Left lung (tissue), 10 donors: Measurements from ENCODE around the gene PARD6G. TPM values are rescaled to one million over a fixed set of nuclear protein-coding genes. Genes with fewer than 3 reads are reported as not detected.

Experiments used
- ATAC-seq: fragments of 200-7000 bp; cut with Tn5 transposase; one replicate; pipeline ENCODE4 v1.9.1; 2020; ENCODE audit warnings: moderate library complexity
- DNase-seq, 4 donors: peaks; one replicate each; pipeline ENCODE4 v3.0.0-alpha.2; 2013 to 2020
- H3K27ac ChIP-seq, 2 donors: fragments of 200-600 bp; sonication (generic) in 1 of 2; one replicate each; pipeline versions ENCODE4 v1.5.0 to v1.8.0; 2020 to 2021
- H3K27me3 ChIP-seq, 2 donors: fragments of 200-600 bp; sonication (generic) in 1 of 2; one replicate each; pipeline versions ENCODE4 v1.5.0 to v1.8.0; 2020 to 2021
- H3K36me3 ChIP-seq, 2 donors: fragments of 200-600 bp; sonication (generic) in 1 of 2; one replicate each; pipeline versions ENCODE4 v1.5.0 to v1.8.0; 2020 to 2021
- H3K4me1 ChIP-seq, 2 donors: fragments of 200-600 bp; one replicate each; pipeline ENCODE4 v1.8.0; 2021
- H3K4me3 ChIP-seq, 2 donors: fragments of 200-600 bp; sonication (generic) in 1 of 2; one replicate each; pipeline versions ENCODE4 v1.5.0 to v1.8.0; 2020 to 2021; ENCODE audit warnings: mild to moderate bottlenecking in 1 of 2
- H3K9me3 ChIP-seq, 2 donors: fragments of 200-600 bp; sonication (generic) in 1 of 2; one replicate each; pipeline versions ENCODE4 v1.5.0 to v1.8.0; 2020 to 2021
- CTCF ChIP-seq, 2 donors: fragments of 200-600 bp; sonication (generic) in 1 of 2; IDR thresholded peaks; one replicate each; pipeline versions ENCODE4 v1.5.0 to v1.8.0; 2021; ENCODE audit warnings: antibody characterized with exemption in 2 of 2
- intact Hi-C, 2 donors: fragments of 100-400 bp; cut with DNase I; formaldehyde crosslinking; loops; one replicate each; pipeline versions ENCODE4 v1.11.2 to v1.14.2; 2022
- polyA plus RNA-seq, 6 donors: library from polyadenylated mRNA; unstranded; fragments of 120-200 nt; gene quantifications; one replicate each; pipeline ENCODE4 v1.2.1, GENCODE V29; 2013; ENCODE audit not compliant: insufficient read length in 6 of 6
- total RNA-seq, 2 donors: library from RNA; stranded (reverse); fragmentation: NEBNext Ultra II Directional; extraction: Animal tissue kit (Norgen Biotek cat#: 25700); gene quantifications; one replicate each; pipeline ENCODE4 v1.2.1, GENCODE V29; 2021
- donor health status: DM: no; HTN: yes; CAD: no.
- donor health status: DM: no; HTN: no; CAD: no.

The PARD6G gene
- total and polyA plus RNA-seq, 8 donors, result 6.9 to 25.2 (median 19.8) TPM

GRCh38 chr18:80147037-80147417, 100.3 kb downstream of the PARD6G start:
- intact Hi-C loops, result no loop called here
- Histone ChIP-seq H3K4me1 (peaks cover 0 to 11% of the 10 kb centered on the region in 2 donors), H3K27me3 (no peaks in the 10 kb centered on the region), H3K4me3 (peak overlapping the region; percentile 43 to 48), H3K27ac (no peak overlapping the region), H3K9me3 (no peaks in the 10 kb centered on the region), H3K36me3 (no peaks in the 10 kb centered on the region)
- TF ChIP-seq CTCF (IDR thresholded peaks at IDR 0.05), result no peak
- DNase-seq (no peak), ATAC-seq (peak; percentile 48)

- no peak overlapping the region for H3K4me3 ChIP-seq
- H3K9me3 ChIP-seq, result no peaks in the 10 kb centered on the region
- intact Hi-C loops, result no loop called here
- H3K27ac ChIP-seq, result no peak overlapping the region
- TF ChIP-seq CTCF (IDR thresholded peaks at IDR 0.05), result no peak
- peaks cover 0 to 4% of the 10 kb centered on the region in 2 donors for H3K36me3 ChIP-seq
- DNase-seq (peak in 1 of 4 donors; percentile 18), ATAC-seq (no peak)
- peaks cover 0 to 11% of the 10 kb centered on the region in 2 donors for H3K4me1 ChIP-seq
- H3K27me3 ChIP-seq, result no peaks in the 10 kb centered on the region
Measured at GRCh38 chr18:80145196-80145804, 102.0 kb downstream of the PARD6G start.

GRCh38 chr18:80143881-80144280, 103.4 kb downstream of the PARD6G start:
- H3K36me3 ChIP-seq, result peaks cover 0 to 13% of the 10 kb centered on the region in 2 donors
- intact Hi-C loops, result no loop called here
- no peak overlapping the region for H3K27ac ChIP-seq
- H3K4me3 ChIP-seq, result no peak overlapping the region
- no peaks in the 10 kb centered on the region for H3K9me3 ChIP-seq
- TF ChIP-seq CTCF (IDR thresholded peaks at IDR 0.05), result no peak
- peaks cover 0 to 6% of the 10 kb centered on the region in 2 donors for H3K4me1 ChIP-seq
- peak in 1 of 4 donors; percentile 16 for DNase-seq
- no peak for ATAC-seq
- H3K27me3 ChIP-seq, result no peaks in the 10 kb centered on the region

GRCh38 chr18:80140455-80140985, 106.8 kb downstream of the PARD6G start:
- ATAC-seq (no peak), DNase-seq (no peak)
- Histone ChIP-seq H3K36me3 (peaks cover 0 to 46% of the 10 kb centered on the region in 2 donors), H3K9me3 (no peaks in the 10 kb centered on the region), H3K27ac (no peak overlapping the region), H3K27me3 (no peaks in the 10 kb centered on the region), H3K4me1 (no peaks in the 10 kb centered on the region), H3K4me3 (no peak overlapping the region)
- intact Hi-C loops, result no loop called here
- TF ChIP-seq CTCF (IDR thresholded peaks at IDR 0.05), result no peak

DNA sequence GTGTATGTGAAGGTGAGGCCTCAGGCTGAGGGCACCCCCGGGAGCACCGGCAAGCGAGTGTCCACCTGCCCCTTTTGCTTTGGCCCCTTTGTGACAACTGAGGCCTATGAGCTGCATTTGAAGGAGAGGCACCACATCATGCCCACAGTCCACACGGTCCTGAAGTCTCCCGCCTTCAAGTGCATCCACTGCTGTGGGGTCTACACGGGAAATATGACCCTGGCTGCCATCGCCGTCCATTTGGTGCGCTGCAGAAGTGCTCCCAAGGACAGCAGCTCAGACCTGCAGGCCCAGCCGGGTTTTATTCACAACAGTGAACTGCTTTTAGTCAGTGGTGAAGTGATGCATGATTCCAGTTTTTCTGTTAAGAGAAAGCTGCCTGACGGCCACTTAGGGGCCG, 109.3 kb downstream of the PARD6G start:
- intact Hi-C loops, result no loop called here

More for the DNA sequence above, 109.3 kb downstream of the PARD6G start:
- Histone ChIP-seq H3K4me1 (no peaks in the 10 kb centered on the region), H3K9me3 (no peaks in the 10 kb centered on the region), H3K36me3 (peaks cover 0 to 70% of the 10 kb centered on the region in 2 donors), H3K27ac (no peak overlapping the region), H3K27me3 (no peaks in the 10 kb centered on the region), H3K4me3 (no peak overlapping the region)
- no peak for ATAC-seq
- DNase-seq, result no peak
- TF ChIP-seq CTCF (IDR thresholded peaks at IDR 0.05), result no peak
